HG03135 (cell line): Measurements from ENCODE around the gene SEC14L2.
A peak's percentile ranks its signal among the peaks of the same experiment; 100 is the strongest.

Source experiments
- ATAC-seq: cut with Tn5 transposase; IDR thresholded peaks from one replicate; pipeline ENCODE4 v1.9.1; 2021; ENCODE audit warnings: mild to moderate bottlenecking, moderate library complexity; ENCODE audit not compliant: unreplicated experiment

SEC14L2 gene

GRCh38 chr22:30396871-30397655 is at the start of gene SEC14L2:
Gene SEC14L2 (plus strand): TSS chr22:30397018. CDS start chr22:30397117, 99 bp downstream.
- no peak for ATAC-seq

GRCh38 chr22:30347255-30347892 is 49.4 kb upstream of the SEC14L2 start:
- no peak for ATAC-seq

- ATAC-seq, result no peak
Observed at GRCh38 chr22:30348404-30348803, 48.4 kb upstream of the SEC14L2 start.

GRCh38 chr22:30348809-30349208 is 48.0 kb upstream of the SEC14L2 start:
- ATAC-seq, result no peak

- no peak for ATAC-seq
Observed at GRCh38 chr22:30351226-30351625, 45.6 kb upstream of the SEC14L2 start.

GRCh38 chr22:30354644-30355043 is 42.2 kb upstream of the SEC14L2 start:
- no peak for ATAC-seq

GRCh38 chr22:30356449-30357235 is 40.2 kb upstream of the SEC14L2 start, which contains the start of the genes CCDC157 and SF3A1:
Gene CCDC157 (plus strand): TSS chr22:30357007. CDS start chr22:30366001, 8,994 bp downstream.
Gene SF3A1 (minus strand): TSS chr22:30356894. CDS start chr22:30356792, 102 bp downstream.
- peak; percentile 89 for ATAC-seq

GRCh38 chr22:30357236-30357570 is 39.6 kb upstream of the SEC14L2 start:
- no peak for ATAC-seq

GRCh38 chr22:30357650-30358215 is 39.1 kb upstream of the SEC14L2 start:
- ATAC-seq, result no peak

- no peak for ATAC-seq
Observed at GRCh38 chr22:30358541-30358940, 38.3 kb upstream of the SEC14L2 start.

GRCh38 chr22:30361916-30362650 is 34.7 kb upstream of the SEC14L2 start:
- ATAC-seq, result no peak

GRCh38 chr22:30362651-30363281 is 34.1 kb upstream of the SEC14L2 start:
- no peak for ATAC-seq

GRCh38 chr22:30365891-30366290 is 30.9 kb upstream of the SEC14L2 start:
- ATAC-seq, result no peak

- no peak for ATAC-seq
Observed at GRCh38 chr22:30368420-30368819, 28.4 kb upstream of the SEC14L2 start.

GRCh38 chr22:30370641-30371230 is 26.1 kb upstream of the SEC14L2 start:
- ATAC-seq, result no peak

GRCh38 chr22:30371321-30371720 is 25.5 kb upstream of the SEC14L2 start:
- no peak for ATAC-seq

GRCh38 chr22:30371981-30372380 is 24.8 kb upstream of the SEC14L2 start:
- no peak for ATAC-seq

GRCh38 chr22:30372915-30373314 is 23.9 kb upstream of the SEC14L2 start:
- no peak for ATAC-seq
